ENCODE data around the gene ATG7.

- no peak for TF ChIP-seq EZH2 (IDR thresholded peaks at IDR 0.05)
- TF ChIP-seq POLR2AphosphoS5 (IDR thresholded peaks at IDR 0.05; ENCODE audit: borderline replicate concordance, low read depth, low read length): no peak
Measured at GRCh38 chr3:11534011-11534792, 262.0 kb downstream of the ATG7 start.

All from SK-N-MC (cell line).